GM12872 (cell line): ENCODE data around the gene CLEC4G.

Experiments used
- CTCF ChIP-seq: IDR thresholded peaks from 3 replicates; pipeline ENCODE4 v1.5.1; 2011; ENCODE audit warnings: low read depth, mild to moderate bottlenecking, low read length, moderate library complexity; ENCODE audit not compliant: insufficient read depth

Gene CLEC4G

GRCh38 chr19:7744199-7744786 is 12.4 kb upstream of the CLEC4G start:
- no peak for TF ChIP-seq CTCF

DNA sequence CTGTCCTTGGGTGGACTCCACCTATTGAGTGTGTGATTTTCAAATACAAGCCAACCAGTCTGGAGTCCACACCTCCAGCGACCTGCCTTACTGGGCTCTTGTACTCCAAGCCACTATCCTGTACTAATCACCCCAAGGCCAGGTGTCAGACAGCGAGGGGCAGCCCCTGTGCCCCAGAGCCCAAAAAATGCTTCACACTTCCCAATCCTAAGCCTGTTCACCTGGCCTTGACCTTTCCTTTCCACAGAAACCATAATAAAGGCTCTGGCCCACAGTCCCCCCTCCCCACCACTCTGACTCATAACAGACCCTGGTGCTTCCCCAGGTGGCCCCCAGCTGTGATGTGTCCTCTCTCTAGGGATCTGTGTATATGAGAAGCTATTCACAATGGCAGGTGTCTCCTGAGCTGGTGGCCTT is 11.5 kb upstream of the CLEC4G start:
- no peak for TF ChIP-seq CTCF

- no peak for TF ChIP-seq CTCF
These were observed 11.1 kb upstream of the CLEC4G start for GRCh38 chr19:7742991-7743390.

GRCh38 chr19:7742575-7742974 is 10.7 kb upstream of the CLEC4G start:
- TF ChIP-seq CTCF = no peak

DNA sequence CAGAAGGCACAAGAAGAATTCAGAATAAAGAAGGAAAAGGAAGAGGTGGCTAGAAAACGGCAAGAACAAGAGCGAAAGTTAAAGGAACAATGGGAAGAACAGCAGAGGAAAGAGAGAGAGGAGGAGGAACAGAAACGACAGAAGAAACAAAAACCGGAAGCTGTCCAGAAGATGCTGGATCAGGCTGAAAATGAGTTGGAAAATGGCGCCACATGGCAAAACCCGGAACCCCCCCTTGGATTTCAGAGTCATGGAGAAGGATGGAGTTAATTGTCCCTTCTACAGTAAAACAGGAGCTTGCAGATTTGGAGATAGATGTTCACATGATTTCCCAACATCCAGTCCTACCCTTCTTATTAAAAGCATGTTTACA is 8.8 kb upstream of the CLEC4G start:
- no peak for TF ChIP-seq CTCF

DNA sequence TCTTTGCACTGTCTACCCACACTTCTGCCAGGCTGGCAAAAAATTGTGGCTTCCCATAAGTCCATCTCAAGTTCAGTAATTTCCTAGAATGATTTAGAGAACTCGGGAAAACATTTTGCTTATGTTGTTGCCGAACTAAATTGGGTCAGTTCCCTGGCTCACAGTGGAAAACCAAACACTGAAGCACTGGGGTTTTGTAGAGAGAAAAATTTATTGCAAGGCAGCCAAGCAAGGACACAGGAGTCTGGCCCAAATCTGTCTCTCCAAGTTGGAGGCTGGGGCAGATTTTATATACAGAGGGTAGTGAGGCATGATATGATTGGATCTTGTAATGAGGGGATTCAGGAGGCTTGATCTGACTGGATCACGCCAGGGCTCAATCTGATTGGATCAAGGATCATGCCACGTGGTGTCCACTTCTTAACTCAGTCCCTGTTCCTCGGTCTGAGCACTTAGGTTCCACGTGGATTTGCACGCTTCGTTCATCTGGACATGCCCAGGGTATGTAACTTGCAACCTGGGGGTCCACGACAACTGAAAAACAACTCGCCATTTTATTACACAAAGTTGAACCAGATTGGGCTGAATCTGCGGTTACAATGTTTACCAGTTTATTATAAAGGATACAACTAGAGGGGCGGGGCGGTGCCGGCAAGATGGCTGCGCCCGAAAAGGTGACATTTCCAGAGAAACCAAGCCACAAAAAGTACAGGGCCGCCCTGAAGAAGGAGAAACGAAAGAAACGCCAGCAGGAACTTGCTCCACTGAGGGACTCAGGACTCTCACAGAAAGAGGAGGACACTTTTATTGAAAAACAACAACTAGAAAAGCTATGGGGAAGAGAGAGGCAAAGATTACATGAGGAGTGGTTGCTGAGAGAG is 8.1 kb upstream of the CLEC4G start:
- TF ChIP-seq CTCF = no peak

- TF ChIP-seq CTCF = no peak
These were observed 7.4 kb upstream of the CLEC4G start for GRCh38 chr19:7739211-7739755.
